Breast epithelium (tissue), 4 donors: ENCODE results near the gene SGO2. TPM values are rescaled to one million over a fixed set of nuclear protein-coding genes. Genes with fewer than 3 reads are reported as not detected.

Source experiments
- DNase-seq, 2 donors: peaks; one replicate each; pipeline ENCODE4 v3.0.0-alpha.2; 2019; ENCODE audit warnings: low spot score in 2 of 2
- H3K27ac ChIP-seq, 2 donors: fragments of 200-600 bp; sonication (generic) in 1 of 2; one replicate each; pipeline ENCODE4 v1.5.1; 2016 to 2019; ENCODE audit warnings: mild to moderate bottlenecking in 1 of 2
- H3K27me3 ChIP-seq, 2 donors: fragments of 200-600 bp; sonication (generic) in 1 of 2; one replicate each; pipeline versions ENCODE4 v1.5.1 to v1.6.0; 2017 to 2019; ENCODE audit warnings: control low read depth in 1 of 2, mild to moderate bottlenecking in 1 of 2
- H3K36me3 ChIP-seq: fragments of 200-600 bp; one replicate; pipeline ENCODE4 v1.5.1; 2019
- H3K4me1 ChIP-seq, 2 donors: fragments of 200-600 bp; sonication (generic); one replicate each; pipeline ENCODE4 v1.5.1; 2016 to 2019; ENCODE audit warnings: control low read depth in 1 of 2
- H3K4me3 ChIP-seq, 3 donors: fragments of 200-600 bp; sonication (generic); 1 replicate in 2 of 3; 2 replicates in 1 of 3; pipeline ENCODE4 v1.5.1; 2016 to 2019; ENCODE audit warnings: mild to moderate bottlenecking in 3 of 3, moderate library complexity in 2 of 3
- H3K9me3 ChIP-seq, 2 donors: fragments of 200-600 bp; sonication (generic) in 1 of 2; one replicate each; pipeline ENCODE4 v1.5.1; 2016 to 2019; ENCODE audit warnings: control low read depth in 1 of 2
- POLR2A ChIP-seq: fragments of 450-650 bp; IDR thresholded peaks from one replicate; pipeline ENCODE4 v1.6.1; 2016; ENCODE audit warnings: antibody characterized with exemption, mild to moderate bottlenecking, moderate library complexity
- POLR2AphosphoS5 ChIP-seq, 3 donors: sonication (generic); formaldehyde crosslinking; IDR thresholded peaks; one replicate each; pipeline ENCODE4 v1.6.1; 2017; ENCODE audit warnings: antibody characterized with exemption in 3 of 3
- intact Hi-C: fragments of 100-400 bp; cut with DNase I; formaldehyde crosslinking; loops from one replicate; pipeline ENCODE4 v1.15.1; 2023; ENCODE audit warnings: low total_unique reads
- total RNA-seq, 3 donors: library from RNA; depleted of rRNA; stranded (reverse); fragments of >200 nt; gene quantifications; one replicate each; pipeline ENCODE4 v1.1.0, GENCODE V29; 2016
- TF ChIP-seq, protein P1 (sequence below), 3 donors: fragments of 450-650 bp; IDR thresholded peaks; one replicate each; pipeline ENCODE4 v1.5.1; 2016 to 2017; ENCODE audit warnings: antibody characterized with exemption in 3 of 3, mild to moderate bottlenecking in 3 of 3, moderate library complexity in 3 of 3

SGO2 gene
- total RNA-seq, 3 donors from 2014 or later = 3.6 to 9.1 (median 4.6) TPM

DNA sequence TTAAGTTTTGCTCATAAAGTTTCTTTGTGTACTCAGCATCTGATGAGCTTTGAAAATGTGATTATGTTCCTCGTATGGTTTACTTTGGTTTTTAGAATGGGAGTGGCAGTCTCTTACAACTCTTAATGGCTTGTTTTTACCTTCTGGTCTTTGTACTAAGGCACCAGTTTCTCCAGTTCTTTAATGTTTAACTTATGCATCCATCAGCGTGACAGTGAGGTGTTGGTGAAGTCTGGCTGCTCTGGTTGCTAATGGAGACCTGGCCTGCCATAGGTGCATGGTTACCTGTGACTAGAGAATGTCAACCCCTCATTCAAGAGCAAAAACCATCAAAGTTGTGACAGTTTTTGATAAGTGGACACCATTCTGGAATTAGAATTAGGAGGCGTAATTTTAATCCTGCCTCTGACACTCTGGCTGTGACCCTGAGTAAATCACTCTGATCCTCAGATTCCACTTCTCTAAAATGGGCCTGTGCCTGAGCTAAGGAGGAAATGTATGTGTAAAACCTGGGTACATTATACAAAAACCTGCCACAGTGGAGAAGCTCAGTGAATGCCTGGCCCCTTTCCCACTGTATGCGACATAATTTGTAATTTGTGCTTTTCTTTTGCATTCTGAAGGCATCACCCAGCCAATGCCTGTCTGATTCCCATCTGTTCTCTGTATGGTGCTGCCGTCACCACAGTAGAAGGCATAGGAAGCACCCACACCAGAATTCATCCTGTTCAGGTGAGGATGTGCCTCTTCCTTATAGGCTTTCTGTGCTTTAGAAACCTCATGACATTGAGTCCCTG is 71.0 kb downstream of the SGO2 start:
- H3K27me3 ChIP-seq = no peaks in the 10 kb centered on the region
- DNase-seq = no peak
- no peaks in the 10 kb centered on the region for H3K36me3 ChIP-seq
- no peak overlapping the region for H3K4me3 ChIP-seq
- intact Hi-C loops = no loop called here
- no peak overlapping the region for H3K27ac ChIP-seq
- H3K9me3 ChIP-seq = no peaks in the 10 kb centered on the region
- TF ChIP-seq POLR2AphosphoS5 (IDR thresholded peaks at IDR 0.05) (no peak), POLR2A (no peak)
- TF ChIP-seq, protein P1, sequence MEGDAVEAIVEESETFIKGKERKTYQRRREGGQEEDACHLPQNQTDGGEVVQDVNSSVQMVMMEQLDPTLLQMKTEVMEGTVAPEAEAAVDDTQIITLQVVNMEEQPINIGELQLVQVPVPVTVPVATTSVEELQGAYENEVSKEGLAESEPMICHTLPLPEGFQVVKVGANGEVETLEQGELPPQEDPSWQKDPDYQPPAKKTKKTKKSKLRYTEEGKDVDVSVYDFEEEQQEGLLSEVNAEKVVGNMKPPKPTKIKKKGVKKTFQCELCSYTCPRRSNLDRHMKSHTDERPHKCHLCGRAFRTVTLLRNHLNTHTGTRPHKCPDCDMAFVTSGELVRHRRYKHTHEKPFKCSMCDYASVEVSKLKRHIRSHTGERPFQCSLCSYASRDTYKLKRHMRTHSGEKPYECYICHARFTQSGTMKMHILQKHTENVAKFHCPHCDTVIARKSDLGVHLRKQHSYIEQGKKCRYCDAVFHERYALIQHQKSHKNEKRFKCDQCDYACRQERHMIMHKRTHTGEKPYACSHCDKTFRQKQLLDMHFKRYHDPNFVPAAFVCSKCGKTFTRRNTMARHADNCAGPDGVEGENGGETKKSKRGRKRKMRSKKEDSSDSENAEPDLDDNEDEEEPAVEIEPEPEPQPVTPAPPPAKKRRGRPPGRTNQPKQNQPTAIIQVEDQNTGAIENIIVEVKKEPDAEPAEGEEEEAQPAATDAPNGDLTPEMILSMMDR (IDR thresholded peaks at IDR 0.05) = no peak
- H3K4me1 ChIP-seq = no peaks in the 10 kb centered on the region

DNA sequence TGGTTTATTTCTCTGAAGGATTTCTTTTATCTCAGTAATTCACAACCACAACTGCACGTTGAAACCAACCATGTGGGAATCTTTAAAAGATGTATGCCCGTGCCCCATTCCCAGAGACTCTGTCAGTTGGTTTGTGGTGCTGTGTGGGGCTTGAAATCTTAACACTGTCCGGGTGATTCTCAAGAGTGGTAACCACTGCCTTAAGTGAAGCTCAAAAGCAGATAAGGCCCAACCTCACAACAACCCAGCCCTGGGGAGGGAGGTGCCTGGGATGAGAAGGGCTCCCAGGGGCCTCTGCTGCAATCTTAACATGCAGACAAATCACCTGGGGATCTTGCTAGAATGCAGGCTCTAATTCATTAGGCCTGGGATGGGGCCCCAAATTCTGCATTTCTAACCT is 73.2 kb downstream of the SGO2 start:
- no peak for TF ChIP-seq POLR2A
- TF ChIP-seq, protein P1 (IDR thresholded peaks at IDR 0.05) = no peak
- no peak for TF ChIP-seq POLR2AphosphoS5 (IDR thresholded peaks at IDR 0.05)
- intact Hi-C loops = no loop called here

DNA sequence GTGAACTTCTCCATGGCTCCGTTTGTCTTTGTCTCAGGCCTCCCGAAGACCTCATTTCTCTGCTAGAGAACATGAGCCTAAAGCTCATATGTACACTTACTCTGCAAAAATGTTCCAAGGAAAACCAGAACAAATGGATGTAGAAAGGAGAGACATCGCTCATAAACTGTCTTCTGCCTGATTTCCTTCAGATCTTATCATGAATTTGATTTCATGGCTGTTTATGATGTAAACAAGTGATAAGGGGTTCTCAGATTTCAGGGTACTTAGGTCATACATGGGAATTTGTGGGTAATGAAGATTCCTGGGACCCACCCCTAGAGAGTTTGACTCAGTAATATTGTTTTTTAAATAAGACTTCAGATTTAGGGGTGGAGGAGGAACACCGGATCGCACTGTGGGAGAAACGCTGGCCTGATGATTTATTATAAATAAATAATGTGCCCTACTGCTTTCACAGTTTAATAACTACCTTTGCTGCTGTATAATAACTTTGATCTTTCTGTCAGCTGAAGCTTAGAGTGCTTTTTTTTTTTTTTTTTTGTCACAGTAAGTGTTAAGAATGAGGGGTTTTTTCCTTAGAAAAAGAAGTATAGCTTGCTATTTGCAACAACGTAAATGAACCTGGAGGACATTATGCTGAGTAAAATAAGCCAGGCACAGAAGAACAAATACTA is 74.7 kb downstream of the SGO2 start:
- no peaks in the 10 kb centered on the region for H3K4me1 ChIP-seq
- no peak overlapping the region for H3K4me3 ChIP-seq
- DNase-seq = no peak
- intact Hi-C loops = no loop called here
- H3K9me3 ChIP-seq = no peaks in the 10 kb centered on the region
- no peak overlapping the region for H3K27ac ChIP-seq
- TF ChIP-seq POLR2A (no peak), POLR2AphosphoS5 (IDR thresholded peaks at IDR 0.05) (no peak)
- TF ChIP-seq, protein P1 (IDR thresholded peaks at IDR 0.05) = no peak
- H3K36me3 ChIP-seq = no peaks in the 10 kb centered on the region
- no peaks in the 10 kb centered on the region for H3K27me3 ChIP-seq

More for the DNA sequence above, 73.2 kb downstream of the SGO2 start:
- H3K27ac ChIP-seq = no peak overlapping the region
- no peak for DNase-seq
- no peaks in the 10 kb centered on the region for H3K36me3 ChIP-seq
- H3K27me3 ChIP-seq = no peaks in the 10 kb centered on the region
- H3K4me3 ChIP-seq = no peak overlapping the region
- no peaks in the 10 kb centered on the region for H3K9me3 ChIP-seq
- no peaks in the 10 kb centered on the region for H3K4me1 ChIP-seq

DNA sequence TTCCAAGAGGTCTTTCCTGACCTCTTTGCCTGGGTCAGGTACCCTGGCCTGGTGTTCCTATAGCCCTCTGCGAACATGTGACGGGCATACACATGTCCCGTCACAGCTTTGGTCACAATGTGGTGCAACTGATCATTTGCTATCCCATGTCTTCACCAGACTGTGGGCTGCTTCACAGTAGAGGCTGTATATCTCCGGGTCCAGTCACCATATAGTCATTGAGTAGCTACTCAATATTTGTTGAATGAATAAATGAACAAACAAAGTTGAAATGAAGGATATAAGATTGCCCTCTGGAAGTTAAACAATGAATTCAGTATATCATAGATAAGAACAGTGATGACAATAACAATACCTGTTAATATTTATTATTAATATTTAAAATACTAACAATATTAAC is 76.6 kb downstream of the SGO2 start:
- Histone ChIP-seq H3K27me3 (no peaks in the 10 kb centered on the region), H3K4me3 (no peak overlapping the region), H3K27ac (no peak overlapping the region), H3K36me3 (no peaks in the 10 kb centered on the region), H3K9me3 (no peaks in the 10 kb centered on the region), H3K4me1 (no peaks in the 10 kb centered on the region)
- TF ChIP-seq POLR2A (no peak), POLR2AphosphoS5 (IDR thresholded peaks at IDR 0.05) (no peak)
- TF ChIP-seq, protein P1 (IDR thresholded peaks at IDR 0.05) = no peak
- intact Hi-C loops = no loop called here
- no peak for DNase-seq

DNA sequence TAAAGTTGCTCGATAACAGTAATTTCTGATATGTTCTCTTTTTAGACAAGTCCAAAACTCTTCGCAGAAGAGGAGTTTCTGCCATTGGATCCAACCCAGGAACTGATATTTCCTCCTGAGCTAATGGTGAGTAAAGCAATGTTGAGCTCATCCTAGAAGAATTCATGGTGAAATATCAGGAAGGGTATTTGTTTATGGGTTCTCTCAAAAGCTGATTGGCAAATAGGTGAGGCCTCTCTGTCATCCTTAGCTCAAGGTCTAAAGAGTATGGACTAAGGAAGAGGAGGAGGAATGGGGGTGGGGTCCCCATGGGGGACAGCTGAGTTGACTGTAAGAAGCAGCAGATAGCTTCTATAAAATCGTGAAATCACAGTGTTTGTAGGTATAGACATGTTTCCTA is 78.0 kb downstream of the SGO2 start:
- Histone ChIP-seq H3K27me3 (no peaks in the 10 kb centered on the region), H3K4me3 (no peak overlapping the region), H3K36me3 (no peaks in the 10 kb centered on the region), H3K4me1 (no peaks in the 10 kb centered on the region), H3K27ac (no peak overlapping the region), H3K9me3 (no peaks in the 10 kb centered on the region)
- intact Hi-C loops = no loop called here
- no peak for DNase-seq
- TF ChIP-seq POLR2AphosphoS5 (IDR thresholded peaks at IDR 0.05) = no peak
- TF ChIP-seq POLR2A = no peak
- TF ChIP-seq, protein P1 (IDR thresholded peaks at IDR 0.05) = no peak
